ENCODE data around the gene TNFRSF9.
"Not testable (repeated sequence)": the region's sequence is repeated elsewhere in the genome, so short reads cannot be mapped to it uniquely, and the experiment has no call there.

Gene TNFRSF9

GRCh38 chr1:7922301-7922700, 18.3 kb downstream of the TNFRSF9 start:
- H3K4me3 ChIP-seq (ENCODE audit: severe bottlenecking) = no peak overlapping the region
- H3K27ac ChIP-seq (ENCODE audit: poor library complexity, severe bottlenecking) = no peak overlapping the region
- no peak for TF ChIP-seq CTCF (IDR thresholded peaks at IDR 0.05; ENCODE audit: poor library complexity, severe bottlenecking)
- H3K4me1 ChIP-seq (ENCODE audit: insufficient read depth, poor library complexity, severe bottlenecking) = no peaks in the 10 kb centered on the region
- peaks cover 8% of the 10 kb centered on the region for H3K27me3 ChIP-seq (ENCODE audit: insufficient read depth, poor library complexity, severe bottlenecking)
- H3K36me3 ChIP-seq (ENCODE audit: low read depth) = no peaks in the 10 kb centered on the region
- H3K9me3 ChIP-seq (ENCODE audit: severe bottlenecking) = no peaks in the 10 kb centered on the region
- no peak for ATAC-seq (ENCODE audit: low read depth)
- no peak for DNase-seq (ENCODE audit: low spot score)

- no peak for DNase-seq (ENCODE audit: low spot score)
- no peak for TF ChIP-seq CTCF (IDR thresholded peaks at IDR 0.05; ENCODE audit: poor library complexity, severe bottlenecking)
Measured at GRCh38 chr1:7921796-7922195, 18.8 kb downstream of the TNFRSF9 start.

GRCh38 chr1:7919880-7920279, 20.8 kb downstream of the TNFRSF9 start:
- DNase-seq (ENCODE audit: low spot score) (no peak), ATAC-seq (ENCODE audit: low read depth) (no peak)
- H3K4me3 ChIP-seq (ENCODE audit: severe bottlenecking) = no peak overlapping the region
- no peaks in the 10 kb centered on the region for H3K27me3 ChIP-seq (ENCODE audit: insufficient read depth, poor library complexity, severe bottlenecking)
- H3K27ac ChIP-seq (ENCODE audit: poor library complexity, severe bottlenecking) = no peak overlapping the region
- H3K9me3 ChIP-seq (ENCODE audit: severe bottlenecking) = no peaks in the 10 kb centered on the region
- H3K36me3 ChIP-seq (ENCODE audit: low read depth) = no peaks in the 10 kb centered on the region
- no peak for TF ChIP-seq CTCF (IDR thresholded peaks at IDR 0.05; ENCODE audit: poor library complexity, severe bottlenecking)
- H3K4me1 ChIP-seq (ENCODE audit: insufficient read depth, poor library complexity, severe bottlenecking) = no peaks in the 10 kb centered on the region

More at GRCh38 chr1:7921796-7922195, 18.8 kb downstream of the TNFRSF9 start:
- Histone ChIP-seq H3K36me3 (ENCODE audit: low read depth) (no peaks in the 10 kb centered on the region), H3K27ac (ENCODE audit: poor library complexity, severe bottlenecking) (no peak overlapping the region), H3K4me3 (ENCODE audit: severe bottlenecking) (no peak overlapping the region), H3K4me1 (ENCODE audit: insufficient read depth, poor library complexity, severe bottlenecking) (no peaks in the 10 kb centered on the region), H3K27me3 (ENCODE audit: insufficient read depth, poor library complexity, severe bottlenecking) (peaks cover 3% of the 10 kb centered on the region), H3K9me3 (ENCODE audit: severe bottlenecking) (no peaks in the 10 kb centered on the region)
- ATAC-seq (ENCODE audit: low read depth) = no peak

GRCh38 chr1:7917971-7918370, 22.7 kb downstream of the TNFRSF9 start:
- H3K4me1 ChIP-seq (ENCODE audit: insufficient read depth, poor library complexity, severe bottlenecking); H3K36me3 ChIP-seq (ENCODE audit: low read depth); H3K27ac ChIP-seq (ENCODE audit: poor library complexity, severe bottlenecking); H3K4me3 ChIP-seq (ENCODE audit: severe bottlenecking); ATAC-seq (ENCODE audit: low read depth); H3K27me3 ChIP-seq (ENCODE audit: insufficient read depth, poor library complexity, severe bottlenecking); DNase-seq (ENCODE audit: low spot score); H3K9me3 ChIP-seq (ENCODE audit: severe bottlenecking): not testable (repeated sequence)

GRCh38 chr1:7916501-7916830, 24.2 kb downstream of the TNFRSF9 start:
- H3K9me3 ChIP-seq (ENCODE audit: severe bottlenecking) = no peaks in the 10 kb centered on the region
- no peaks in the 10 kb centered on the region for H3K36me3 ChIP-seq (ENCODE audit: low read depth)
- no peak overlapping the region for H3K27ac ChIP-seq (ENCODE audit: poor library complexity, severe bottlenecking)
- no peaks in the 10 kb centered on the region for H3K27me3 ChIP-seq (ENCODE audit: insufficient read depth, poor library complexity, severe bottlenecking)
- no peak overlapping the region for H3K4me3 ChIP-seq (ENCODE audit: severe bottlenecking)
- no peaks in the 10 kb centered on the region for H3K4me1 ChIP-seq (ENCODE audit: insufficient read depth, poor library complexity, severe bottlenecking)
- no peak for DNase-seq (ENCODE audit: low spot score)
- ATAC-seq (ENCODE audit: low read depth) = no peak
- no peak for TF ChIP-seq CTCF (IDR thresholded peaks at IDR 0.05; ENCODE audit: poor library complexity, severe bottlenecking)

Measured in RWPE2 (cell line).